HEK293T (cell line): ENCODE data around the gene FAM219B.

ENCODE experiments used
- CTCF ChIA-PET: fragments of 350-600 bp; formaldehyde crosslinking; extraction: SDS; loops from one replicate; lab custom pipeline; 2021; ENCODE audit warnings: antibody characterized with exemption, inconsistent platforms; lab: Yijun Ruan, JAX
- POLR2A ChIA-PET: fragments of 350-600 bp; formaldehyde crosslinking; extraction: SDS; loops from one replicate; lab custom pipeline; 2020; ENCODE audit warnings: antibody characterized with exemption, inconsistent platforms; lab: Yijun Ruan, JAX
- DNase-seq: peaks from one replicate; pipeline ENCODE4 v3.0.0; 2012; ENCODE audit warnings: mixed read lengths; ENCODE audit errors: extremely low spot score
- ARNT ChIP-seq: fragments of 450-650 bp; IDR thresholded peaks from 2 replicates; pipeline ENCODE4 v1.6.1; 2017; ENCODE audit warnings: mild to moderate bottlenecking
- ELF4 ChIP-seq: fragments of 450-650 bp; IDR thresholded peaks from 2 replicates; pipeline ENCODE4 v1.6.1; 2017; ENCODE audit warnings: antibody characterized with exemption
- FOXA1 ChIP-seq: fragments of 450-650 bp; IDR thresholded peaks from 2 replicates; pipeline ENCODE4 v1.6.1; 2016; ENCODE audit warnings: mild to moderate bottlenecking
- FOXK2 ChIP-seq: fragments of 450-650 bp; IDR thresholded peaks from 2 replicates; pipeline ENCODE4 v1.6.1; 2016; ENCODE audit warnings: mild to moderate bottlenecking
- FOXM1 ChIP-seq: fragments of 450-650 bp; IDR thresholded peaks from 2 replicates; pipeline ENCODE4 v1.6.1; 2017; ENCODE audit warnings: mild to moderate bottlenecking, borderline replicate concordance
- L3MBTL2 ChIP-seq: fragments of 450-650 bp; conservative IDR thresholded peaks from 2 replicates; pipeline ENCODE4 v1.6.1; 2016; ENCODE audit warnings: mild to moderate bottlenecking
- NFRKB ChIP-seq: fragments of 450-650 bp; IDR thresholded peaks from 2 replicates; pipeline ENCODE4 v1.6.1; 2016; ENCODE audit warnings: mild to moderate bottlenecking, moderate library complexity
- SP1 ChIP-seq: fragments of 450-650 bp; IDR thresholded peaks from 2 replicates; pipeline ENCODE4 v1.6.1; 2017
- SUZ12 ChIP-seq: fragments of 450-650 bp; IDR thresholded peaks from 2 replicates; pipeline ENCODE4 v1.6.1; 2016; ENCODE audit warnings: mild to moderate bottlenecking
- TARDBP ChIP-seq: fragments of 450-650 bp; IDR thresholded peaks from 2 replicates; pipeline ENCODE4 v1.6.1; 2016
- ZNF384 ChIP-seq: fragments of 450-650 bp; IDR thresholded peaks from 2 replicates; pipeline ENCODE4 v1.6.1; 2016
- TF ChIP-seq, protein P1 (sequence below): fragments of 450-650 bp; IDR thresholded peaks from 2 replicates; pipeline ENCODE4 v1.6.1; 2016

FAM219B gene

DNA sequence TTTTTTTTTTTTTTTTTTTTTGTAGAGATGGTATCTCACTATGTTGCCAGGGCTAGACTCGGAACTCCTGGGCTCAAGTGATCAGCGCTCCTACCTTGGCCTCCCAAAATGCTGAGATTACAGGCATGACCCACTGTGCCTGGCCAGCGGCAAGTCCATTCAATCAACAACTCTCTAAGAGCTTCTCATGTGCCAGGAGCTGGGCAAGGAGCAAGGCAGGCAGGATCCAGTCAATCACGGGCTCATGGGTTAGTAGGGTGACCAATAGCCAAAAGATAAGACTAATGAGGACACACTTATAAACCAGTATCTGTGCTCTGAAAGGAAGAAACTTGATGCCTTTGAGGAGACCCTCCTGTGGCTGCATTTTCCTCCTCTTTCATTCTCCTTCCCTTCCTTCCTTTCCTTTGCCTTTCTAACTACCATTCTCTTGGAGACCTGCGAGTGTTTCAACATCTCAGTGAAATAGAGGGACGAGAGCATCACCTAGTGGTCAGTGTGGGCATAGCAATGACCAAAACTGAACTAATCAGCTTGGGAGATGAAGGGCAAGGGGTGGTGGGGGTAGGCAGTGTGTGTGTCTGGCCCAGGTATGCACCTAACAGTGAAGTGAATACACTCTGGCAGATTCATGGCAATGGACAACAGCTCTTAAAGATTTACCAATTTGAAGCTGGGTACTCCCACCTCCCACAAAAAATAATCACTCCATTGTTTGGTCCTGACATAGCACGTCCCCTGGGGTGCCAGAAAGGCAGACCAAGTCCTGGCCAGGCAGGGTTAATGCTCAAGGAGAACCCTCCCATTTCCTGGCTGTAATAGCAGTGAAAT, 43.6 kb upstream of the FAM219B start:
- ChIA-PET POLR2A (interaction anchor here (0.5 to 3.2 kb wide), 8 partner anchors 8 to 60 kb away, joined by 3 to 15 read pairs (median 5); partner anchors contain the start of genes COX5A, FAM219B and MPI), CTCF (interaction anchor here (0.6 to 2.6 kb wide), 20 partner anchors 9 to 357 kb away, joined by 3 to 24 read pairs (median 4); partner anchors contain the start of genes CSK, FAM219B and SCAMP5)
- TF ChIP-seq TARDBP = no peak
- TF ChIP-seq L3MBTL2 = no peak
- no peak for TF ChIP-seq FOXA1
- TF ChIP-seq, protein P1, sequence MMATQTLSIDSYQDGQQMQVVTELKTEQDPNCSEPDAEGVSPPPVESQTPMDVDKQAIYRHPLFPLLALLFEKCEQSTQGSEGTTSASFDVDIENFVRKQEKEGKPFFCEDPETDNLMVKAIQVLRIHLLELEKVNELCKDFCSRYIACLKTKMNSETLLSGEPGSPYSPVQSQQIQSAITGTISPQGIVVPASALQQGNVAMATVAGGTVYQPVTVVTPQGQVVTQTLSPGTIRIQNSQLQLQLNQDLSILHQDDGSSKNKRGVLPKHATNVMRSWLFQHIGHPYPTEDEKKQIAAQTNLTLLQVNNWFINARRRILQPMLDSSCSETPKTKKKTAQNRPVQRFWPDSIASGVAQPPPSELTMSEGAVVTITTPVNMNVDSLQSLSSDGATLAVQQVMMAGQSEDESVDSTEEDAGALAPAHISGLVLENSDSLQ = no peak
- no peak for TF ChIP-seq ZNF384
- no peak for TF ChIP-seq SUZ12
- no peak for TF ChIP-seq SP1
- DNase-seq = peak; percentile 82

DNA sequence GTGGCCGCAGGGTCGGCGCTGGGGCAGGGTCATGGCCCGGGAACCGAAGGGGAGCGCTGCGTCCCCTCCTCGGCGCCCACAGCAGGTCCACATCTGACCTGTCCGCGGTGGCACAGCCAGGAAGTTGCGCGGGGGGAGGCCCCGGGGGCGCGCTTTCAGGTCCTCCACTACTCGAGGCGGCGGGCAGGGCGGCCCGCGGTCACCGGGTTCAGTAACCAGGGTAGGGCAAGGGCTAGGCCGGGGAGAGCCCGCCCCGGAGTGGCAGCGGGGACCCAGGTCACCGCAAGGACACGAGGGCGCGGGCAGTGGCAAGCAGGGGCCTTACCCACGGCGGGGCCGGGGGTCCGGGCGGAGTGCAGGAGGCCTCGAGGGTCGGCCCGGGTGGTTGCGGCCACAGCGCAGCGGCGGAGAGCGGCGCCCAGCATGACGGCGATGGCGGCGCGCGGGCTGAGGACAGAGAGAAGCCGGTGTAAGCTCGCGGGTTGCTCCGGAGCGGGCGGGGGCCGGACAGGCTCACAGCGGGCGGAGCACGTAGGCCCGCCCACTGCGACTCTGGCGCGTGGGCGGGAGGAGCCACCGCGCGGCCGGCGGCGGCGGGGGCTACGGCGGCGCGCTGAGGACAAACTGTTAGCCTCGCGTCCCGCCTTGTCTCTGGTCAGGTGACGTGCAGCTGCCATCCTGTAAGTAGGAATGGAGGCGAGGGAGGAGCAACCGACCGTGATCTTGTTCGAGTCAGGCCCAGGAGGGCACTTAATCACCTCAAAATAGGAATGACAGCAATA, 31.1 kb upstream of the FAM219B start, which contains the start of gene COX5A:
TSS of gene COX5A (minus strand) at position 484 of the 782 bp plus-strand sequence. CDS start at position 425, 59 bp downstream.
- TF ChIP-seq, protein P1 = peak; percentile 91
- TF ChIP-seq ELF4 = no peak
- TF ChIP-seq FOXM1 = peak; percentile 79; the same call in 1 of the 2 replicates
- POLR2A ChIA-PET = interaction anchor here (0.6 to 2.3 kb wide), 24 partner anchors 9 to 178 kb away, joined by 3 to 48 read pairs (median 4); partner anchors contain the start of genes FAM219B, MPI, PPCDC and RPP25
- CTCF ChIA-PET = interaction anchor here (0.6 kb wide), 1 partner anchor 23 kb away, joined by 3 read pairs; no protein-coding TSS in a partner anchor

DNA sequence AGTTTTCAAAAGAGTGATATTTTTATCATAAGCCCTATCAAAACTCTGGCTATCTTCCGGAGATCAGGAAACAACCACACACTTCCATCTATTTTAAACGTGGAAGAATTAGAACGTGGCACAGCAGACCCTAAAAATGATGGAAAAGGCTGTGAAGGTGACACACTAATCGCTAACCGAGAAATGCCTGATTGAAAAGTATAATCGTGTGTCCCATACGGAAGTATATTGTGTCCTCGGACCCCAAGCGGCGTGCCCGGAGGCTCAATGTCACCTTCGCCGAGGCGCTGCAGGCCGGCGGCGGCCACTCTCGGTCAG, 30.6 kb upstream of the FAM219B start:
- DNase-seq = peak; percentile 23
- ChIA-PET CTCF (no interaction called here), POLR2A (interaction anchor here (1.0 to 5.2 kb wide), 10 partner anchors 13 to 177 kb away, joined by 3 to 48 read pairs (median 6); partner anchors contain the start of genes FAM219B, PPCDC, RPP25 and SCAMP5)
- TF ChIP-seq FOXM1 (no peak), FOXA1 (no peak), L3MBTL2 (0 out of 2 replicates have a peak, but pooled peaks have one; percentile 33), SUZ12 (no peak)

More for the DNA sequence above, 31.1 kb upstream of the FAM219B start, which contains the start of gene COX5A:
- DNase-seq = peak; percentile 95

DNA sequence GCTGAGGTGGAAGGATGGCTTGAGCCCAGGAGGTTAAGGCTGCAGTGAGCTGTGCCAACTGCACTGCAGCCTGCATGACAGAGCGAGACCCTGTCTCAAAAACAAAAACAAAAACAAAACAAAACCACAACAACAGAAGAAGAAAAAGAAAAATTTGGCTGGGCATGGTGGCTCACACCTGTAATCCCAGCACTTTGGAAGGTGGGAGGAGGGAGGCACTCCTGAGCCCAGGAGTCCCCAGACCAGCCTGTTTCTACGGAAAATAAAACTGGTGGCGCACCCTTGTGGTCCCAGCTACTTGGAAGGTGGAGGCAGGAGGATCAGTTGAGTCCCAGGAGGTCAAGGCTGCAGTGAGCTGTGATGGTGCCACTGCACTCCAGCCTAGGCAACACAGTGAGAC, 28.5 kb upstream of the FAM219B start:
- ChIA-PET CTCF (interaction anchor here (0.7 to 1.3 kb wide), 7 partner anchors 16 to 994 kb away, joined by 3 to 5 read pairs (median 3); partner anchors contain the start of genes FAM219B and RPP25), POLR2A (interaction anchor here (0.8 to 5.2 kb wide), 5 partner anchors 15 to 175 kb away, joined by 3 to 17 read pairs (median 4); partner anchors contain the start of genes FAM219B and RPP25)
- DNase-seq = peak; percentile 20

DNA sequence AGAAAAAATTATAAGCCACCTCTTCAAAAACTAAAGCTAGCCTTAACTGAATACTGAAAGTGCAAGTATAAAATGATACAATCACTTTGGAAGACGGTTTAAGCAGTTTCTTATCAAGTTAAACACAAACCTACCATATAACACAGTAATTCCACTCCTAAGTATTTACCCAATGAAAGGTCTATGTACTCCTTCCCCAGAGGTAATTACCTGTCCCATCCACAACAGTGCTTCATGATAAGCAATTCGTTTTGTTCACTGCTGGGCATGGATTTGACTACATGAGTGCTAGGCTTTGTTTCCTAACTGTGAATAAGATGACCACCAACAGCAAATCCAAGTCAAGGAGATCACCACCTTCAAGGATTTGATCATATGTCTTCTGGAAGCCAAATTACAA, 26.9 kb upstream of the FAM219B start:
- DNase-seq = no peak
- TF ChIP-seq FOXK2 (no peak), ARNT (no peak)
- CTCF ChIA-PET = interaction anchor here (0.8 kb wide), 1 partner anchor 14 kb away, joined by 3 read pairs; no protein-coding TSS in a partner anchor
- POLR2A ChIA-PET = interaction anchor here (0.8 to 5.2 kb wide), 2 partner anchors 17 to 27 kb away, joined by 3 to 17 read pairs; partner anchors contain the start of gene FAM219B

DNA sequence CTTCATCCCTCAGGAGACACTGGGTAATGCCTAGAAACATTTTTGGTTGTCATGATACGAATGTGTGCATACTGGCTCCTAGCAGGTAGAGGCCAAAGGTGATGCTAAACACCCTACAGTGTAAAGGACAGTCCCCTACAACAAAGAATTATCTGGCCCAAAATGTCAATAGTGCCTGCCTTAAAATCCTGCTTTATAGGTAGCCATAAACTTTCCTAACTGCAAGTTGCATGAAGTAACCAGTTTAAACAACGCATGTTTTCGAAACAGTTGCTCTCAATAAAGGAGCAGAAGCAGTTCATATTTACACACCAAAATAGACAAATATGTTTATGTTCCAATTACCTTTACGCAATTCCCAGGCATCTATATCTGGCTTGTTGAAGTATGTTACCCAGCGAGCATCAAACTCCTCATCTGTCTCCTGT, 22.1 kb upstream of the FAM219B start:
- POLR2A ChIA-PET = no interaction called here
- no peak for TF ChIP-seq TARDBP
- DNase-seq = no peak
- CTCF ChIA-PET = no interaction called here

DNA sequence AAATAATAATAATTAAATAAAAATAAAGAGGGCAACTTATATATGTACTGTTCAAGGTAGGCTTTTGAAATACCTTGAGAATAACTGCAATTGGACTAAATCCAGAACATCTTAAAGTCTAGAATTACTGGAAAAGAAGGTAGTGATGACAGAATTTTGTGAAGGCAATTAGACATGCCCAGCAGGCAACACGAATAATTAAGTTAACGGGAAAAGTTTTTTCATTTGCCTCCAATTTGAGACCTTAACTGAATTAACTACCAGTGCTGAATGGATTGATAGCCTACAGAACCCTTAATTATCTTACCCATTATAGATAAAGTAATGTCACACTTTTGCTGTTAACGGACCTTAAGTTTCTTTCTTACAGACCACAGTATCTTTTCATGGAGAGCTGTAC, 17.9 kb upstream of the FAM219B start:
- ChIA-PET POLR2A (interaction anchor here (1.1 kb wide), 1 partner anchor 18 kb away, joined by 4 read pairs; the partner anchor contains the start of gene FAM219B), CTCF (no interaction called here)
- DNase-seq = no peak
- TF ChIP-seq, protein P1 = no peak
- TF ChIP-seq NFRKB (no peak), SP1 (no peak), ARNT (no peak)
